Loucy (cell line): ENCODE results near the gene SPAG9.

Source experiments
- CTCF ChIP-seq: fragments of 200-600 bp; sonication (generic); conservative IDR thresholded peaks from 2 replicates; pipeline ENCODE4 v1.5.1; 2014; ENCODE audit warnings: mild to moderate bottlenecking, antibody characterized with exemption, low read length
- EZH2phosphoT487 ChIP-seq: fragments of 200-600 bp; IDR thresholded peaks from 2 replicates; pipeline ENCODE4 v1.6.1; 2018; ENCODE audit warnings: antibody characterized with exemption, mild to moderate bottlenecking, moderate library complexity, borderline replicate concordance

GRCh38 chr17:50956409-50956749 is 164.3 kb downstream of the SPAG9 start:
- TF ChIP-seq CTCF (no peak), EZH2phosphoT487 (no peak)
